Transverse colon (tissue), 4 donors: ENCODE measurements around the gene VIP.

Experiments used
- EP300 ChIP-seq: sonication (generic); formaldehyde crosslinking; IDR thresholded peaks from one replicate; pipeline ENCODE4 v1.6.1; 2017; ENCODE audit warnings: antibody characterized with exemption, low read depth
- POLR2A ChIP-seq: fragments of 450-650 bp; IDR thresholded peaks from one replicate; pipeline ENCODE4 v1.6.1; 2016; ENCODE audit warnings: antibody characterized with exemption, mild to moderate bottlenecking, moderate library complexity
- POLR2AphosphoS5 ChIP-seq, 3 donors: sonication (generic); formaldehyde crosslinking; IDR thresholded peaks; one replicate each; pipeline ENCODE4 v1.6.1; 2016; ENCODE audit warnings: antibody characterized with exemption in 3 of 3
- TF ChIP-seq, protein P1 (sequence below), 5 experiments: fragments of 200-600 bp in 3 of 5; fragments of 450-650 bp in 2 of 5; sonication (generic) in 3 of 5; IDR thresholded peaks; 1 replicate in 2 of 5; 2 replicates in 3 of 5; pipeline ENCODE4 v1.5.1; 2016 to 2017; ENCODE audit warnings: antibody characterized with exemption in 5 of 5, inconsistent platforms in 3 of 5, mild to moderate bottlenecking in 2 of 5, moderate library complexity in 1 of 5

DNA sequence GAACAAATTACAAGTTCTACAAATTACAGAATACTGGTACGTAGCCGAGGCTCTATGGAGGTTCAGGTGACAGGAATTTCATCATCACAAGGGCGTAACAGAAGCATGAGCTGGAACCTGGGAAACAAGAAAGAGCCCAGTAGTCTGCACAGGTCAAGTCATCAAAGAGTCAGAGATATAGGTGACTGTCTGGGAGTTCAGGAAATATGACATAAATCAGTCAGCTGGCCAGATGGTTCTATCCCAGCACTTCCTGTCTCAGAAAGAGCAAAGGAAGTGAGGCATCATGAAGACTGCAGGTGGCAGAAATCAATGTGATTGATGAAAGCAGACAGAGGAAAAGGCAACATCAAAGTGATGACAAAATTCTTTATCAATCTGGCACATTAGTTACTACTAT, 29.6 kb upstream of the VIP start:
- TF ChIP-seq, protein P1, sequence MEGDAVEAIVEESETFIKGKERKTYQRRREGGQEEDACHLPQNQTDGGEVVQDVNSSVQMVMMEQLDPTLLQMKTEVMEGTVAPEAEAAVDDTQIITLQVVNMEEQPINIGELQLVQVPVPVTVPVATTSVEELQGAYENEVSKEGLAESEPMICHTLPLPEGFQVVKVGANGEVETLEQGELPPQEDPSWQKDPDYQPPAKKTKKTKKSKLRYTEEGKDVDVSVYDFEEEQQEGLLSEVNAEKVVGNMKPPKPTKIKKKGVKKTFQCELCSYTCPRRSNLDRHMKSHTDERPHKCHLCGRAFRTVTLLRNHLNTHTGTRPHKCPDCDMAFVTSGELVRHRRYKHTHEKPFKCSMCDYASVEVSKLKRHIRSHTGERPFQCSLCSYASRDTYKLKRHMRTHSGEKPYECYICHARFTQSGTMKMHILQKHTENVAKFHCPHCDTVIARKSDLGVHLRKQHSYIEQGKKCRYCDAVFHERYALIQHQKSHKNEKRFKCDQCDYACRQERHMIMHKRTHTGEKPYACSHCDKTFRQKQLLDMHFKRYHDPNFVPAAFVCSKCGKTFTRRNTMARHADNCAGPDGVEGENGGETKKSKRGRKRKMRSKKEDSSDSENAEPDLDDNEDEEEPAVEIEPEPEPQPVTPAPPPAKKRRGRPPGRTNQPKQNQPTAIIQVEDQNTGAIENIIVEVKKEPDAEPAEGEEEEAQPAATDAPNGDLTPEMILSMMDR (IDR thresholded peaks at IDR 0.05): no peak
- TF ChIP-seq POLR2AphosphoS5 (IDR thresholded peaks at IDR 0.05) (no peak), POLR2A (no peak), EP300 (no peak)
